DND-41 (cell line): Measurements from ENCODE around the gene LRRC4.

ENCODE experiments used
- CTCF ChIP-seq: IDR thresholded peaks from 2 replicates; pipeline ENCODE4 v1.5.1; 2012; ENCODE audit warnings: borderline replicate concordance, low read length, moderate library complexity, mild to moderate bottlenecking; ENCODE audit not compliant: poor library complexity, severe bottlenecking; ENCODE audit errors: extremely low read depth
- EZH2 ChIP-seq: IDR thresholded peaks from 3 replicates; pipeline ENCODE4 v1.6.1; 2012; ENCODE audit warnings: borderline replicate concordance, low read depth, mild to moderate bottlenecking, moderate library complexity, low read length, inconsistent platforms; ENCODE audit not compliant: severe bottlenecking

- no peak for TF ChIP-seq CTCF
- TF ChIP-seq EZH2 = no peak
Measured at GRCh38 chr7:128031901-128032604, 816 bp upstream of the LRRC4 start.
